ENCODE results near the gene PRADC1.

PRADC1 gene

DNA sequence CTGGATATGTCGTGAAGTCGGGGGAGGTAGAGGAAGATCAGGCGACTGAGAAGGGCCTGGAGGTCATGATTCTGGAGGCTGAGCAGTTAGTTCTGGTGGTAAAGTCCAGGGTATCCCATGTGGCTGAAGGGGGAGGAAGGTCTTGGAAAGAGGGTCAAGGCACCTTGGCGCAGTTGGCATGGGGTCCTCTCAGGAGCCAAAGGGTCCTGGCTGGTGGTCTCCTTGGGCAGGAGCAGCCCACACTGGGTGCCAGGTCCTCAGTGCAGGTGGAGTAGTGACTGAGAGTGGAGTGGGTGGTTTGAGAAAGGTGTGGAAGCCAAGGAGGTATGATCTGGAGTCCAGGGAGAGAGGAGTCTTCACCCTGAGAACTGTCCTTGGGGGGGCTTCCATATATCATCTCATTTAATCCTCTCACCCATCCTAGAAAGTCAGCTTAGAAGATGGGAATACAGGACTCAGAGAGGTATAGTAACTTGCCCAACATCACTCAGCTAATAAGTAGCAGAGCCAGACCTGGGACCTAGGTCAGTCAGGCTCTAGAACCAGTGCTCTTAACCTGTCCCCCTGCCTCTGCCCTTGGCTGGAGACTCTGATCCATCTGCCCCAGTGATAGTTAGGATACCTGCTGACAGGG lies 26.8 kb upstream of the PRADC1 start:
- intact Hi-C loops (cut with DNase I), result no loop called here
- no peak for DNase-seq

DNA sequence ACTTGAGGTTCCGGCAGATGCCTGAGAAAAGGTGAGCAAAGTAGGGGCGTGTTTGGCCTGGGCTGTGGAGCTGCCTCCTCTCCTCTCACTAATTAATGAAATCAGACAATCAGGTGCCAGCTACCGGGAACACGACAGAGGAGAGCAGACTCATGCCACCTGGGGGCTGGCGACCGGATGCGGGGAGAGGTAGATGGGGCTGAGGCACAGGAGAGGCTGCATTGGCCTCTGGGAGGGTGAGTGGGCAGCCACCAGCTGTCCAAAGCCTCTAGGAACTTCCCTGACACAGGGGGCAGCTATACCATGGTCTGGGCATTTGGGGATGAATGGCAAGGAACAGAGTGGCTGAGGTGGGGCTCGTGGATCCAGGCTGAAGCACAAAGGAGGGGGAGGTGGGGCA lies 26.2 kb upstream of the PRADC1 start:
- intact Hi-C loops (cut with DNase I), result no loop called here

GRCh38 chr2:73258913-73259215 lies 25.8 kb upstream of the PRADC1 start:
- intact Hi-C loops (cut with DNase I), result no loop called here
- DNase-seq, result no peak

More for the DNA sequence above, 26.2 kb upstream of the PRADC1 start:
- no peak for DNase-seq

DNA sequence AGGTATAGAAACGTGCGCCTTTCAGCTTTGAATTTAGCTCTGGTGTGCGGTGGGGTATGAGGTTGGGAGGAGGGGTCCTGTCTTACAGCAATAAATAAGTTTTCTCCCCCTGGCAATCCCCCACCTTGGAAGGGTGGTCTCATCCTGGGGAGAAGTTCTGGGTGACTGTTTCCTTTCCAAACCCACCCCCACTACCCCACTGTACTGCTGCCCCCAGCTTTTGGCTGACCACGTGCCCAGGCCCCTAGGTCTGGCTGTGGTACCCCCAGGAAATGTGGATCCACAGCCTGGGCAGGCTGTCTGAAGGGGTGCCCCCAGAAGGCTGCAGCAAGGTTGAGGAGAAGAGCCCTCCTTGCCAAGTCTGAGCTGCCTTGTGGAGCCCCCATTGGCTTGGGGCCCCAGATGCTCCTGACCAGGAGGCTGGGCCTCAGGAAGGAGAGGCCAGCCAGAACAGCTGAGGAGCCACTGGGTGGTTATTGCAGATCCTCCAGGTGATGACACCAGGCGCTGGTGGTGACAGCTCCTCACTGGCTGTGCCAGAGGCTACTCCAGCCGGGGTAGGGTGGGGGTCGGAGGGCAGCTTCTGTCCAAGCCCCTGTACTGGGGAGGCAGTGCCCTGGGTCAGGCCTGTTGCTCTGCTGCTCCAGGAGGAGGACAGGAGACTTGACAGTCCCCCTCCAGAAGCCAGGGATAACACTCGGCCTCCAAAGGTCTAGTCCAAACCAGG lies 25.3 kb upstream of the PRADC1 start:
- intact Hi-C loops (cut with DNase I), result no loop called here

GRCh38 chr2:73257425-73258125 lies 24.5 kb upstream of the PRADC1 start:
- peak in 2 of 42 donors; percentile 26 to 29 for DNase-seq
- intact Hi-C loops (cut with DNase I), result no loop called here

More for the DNA sequence above, 25.3 kb upstream of the PRADC1 start:
- no peak for DNase-seq

DNA sequence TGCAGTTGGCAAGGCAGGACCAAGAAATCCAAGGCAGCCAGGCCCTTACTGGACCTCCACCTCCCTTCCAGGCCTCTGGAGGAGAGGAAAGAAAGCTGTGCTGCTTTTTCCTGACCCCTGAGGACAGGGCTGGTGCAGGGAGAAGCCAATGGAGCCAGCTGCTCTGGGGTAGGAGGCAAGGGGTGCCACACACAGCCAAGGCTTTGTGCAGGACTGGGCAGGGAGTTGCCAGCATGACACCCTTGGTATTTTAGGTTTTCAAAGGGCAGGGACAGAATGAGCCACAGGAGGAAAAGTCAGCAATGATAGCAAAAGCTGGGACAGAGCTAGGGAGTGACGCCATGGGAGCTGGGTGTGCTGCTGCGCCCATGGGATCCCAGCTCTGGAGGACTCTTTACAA lies 24.0 kb upstream of the PRADC1 start:
- intact Hi-C loops (cut with DNase I), result no loop called here
- DNase-seq, result no peak

DNA sequence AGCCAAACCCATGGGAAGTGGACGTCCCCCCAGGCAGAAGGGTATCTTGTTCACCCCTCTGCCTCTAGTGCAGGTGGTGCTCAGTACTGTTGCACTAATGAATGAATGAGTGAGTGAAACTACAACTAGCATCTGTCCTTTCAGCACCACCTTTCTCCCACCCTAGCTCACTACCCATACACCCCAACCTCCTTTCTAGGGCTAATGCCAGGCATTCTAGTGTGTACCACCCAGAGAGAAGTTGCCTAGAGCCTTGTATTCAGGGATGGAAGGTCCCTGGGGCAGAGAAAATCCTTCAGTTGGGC lies 23.5 kb upstream of the PRADC1 start:
- intact Hi-C loops (cut with DNase I), result no loop called here
- DNase-seq, result no peak

GRCh38 chr2:73255907-73256617 lies 23.0 kb upstream of the PRADC1 start:
- DNase-seq, result no peak
- intact Hi-C loops (cut with DNase I), result no loop called here

GRCh38 chr2:73255007-73255644 lies 22.1 kb upstream of the PRADC1 start:
- intact Hi-C loops (cut with DNase I), result no loop called here
- no peak for DNase-seq

GRCh38 chr2:73254343-73255006 lies 21.4 kb upstream of the PRADC1 start:
- intact Hi-C loops (cut with DNase I), result no loop called here
- DNase-seq, result no peak

- intact Hi-C loops (cut with DNase I), result no loop called here
- peak in 1 of 42 donors; percentile 4 for DNase-seq
Observed at GRCh38 chr2:73253901-73254300, 20.9 kb upstream of the PRADC1 start.

DNA sequence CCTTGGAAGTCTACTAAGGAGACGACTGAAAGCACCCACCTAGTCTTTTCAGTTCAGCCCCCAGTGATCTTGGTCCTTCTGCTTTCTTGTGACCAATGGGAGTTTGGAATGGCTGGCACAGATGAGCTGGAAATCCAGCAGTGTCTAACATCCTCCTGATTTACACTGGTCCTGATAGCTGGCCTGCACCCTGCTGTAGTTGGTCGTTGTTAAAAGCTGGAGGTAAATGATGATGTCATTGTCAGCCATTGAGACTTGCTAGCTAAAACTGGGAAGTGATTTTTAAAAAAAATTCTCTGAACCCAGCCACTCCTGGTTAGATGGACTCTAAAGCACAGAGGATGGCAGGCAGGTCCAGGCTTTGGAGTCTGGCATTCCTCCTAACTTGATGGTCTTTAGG lies 20.4 kb upstream of the PRADC1 start:
- DNase-seq, result no peak

GRCh38 chr2:73252238-73253027 lies 19.4 kb upstream of the PRADC1 start:
- intact Hi-C loops (cut with DNase I), result no loop called here
- DNase-seq, result peak in 5 of 42 donors; percentile 19 to 34 (median 28)

More for the DNA sequence above, 20.4 kb upstream of the PRADC1 start:
- intact Hi-C loops (cut with DNase I), result no loop called here

DNA sequence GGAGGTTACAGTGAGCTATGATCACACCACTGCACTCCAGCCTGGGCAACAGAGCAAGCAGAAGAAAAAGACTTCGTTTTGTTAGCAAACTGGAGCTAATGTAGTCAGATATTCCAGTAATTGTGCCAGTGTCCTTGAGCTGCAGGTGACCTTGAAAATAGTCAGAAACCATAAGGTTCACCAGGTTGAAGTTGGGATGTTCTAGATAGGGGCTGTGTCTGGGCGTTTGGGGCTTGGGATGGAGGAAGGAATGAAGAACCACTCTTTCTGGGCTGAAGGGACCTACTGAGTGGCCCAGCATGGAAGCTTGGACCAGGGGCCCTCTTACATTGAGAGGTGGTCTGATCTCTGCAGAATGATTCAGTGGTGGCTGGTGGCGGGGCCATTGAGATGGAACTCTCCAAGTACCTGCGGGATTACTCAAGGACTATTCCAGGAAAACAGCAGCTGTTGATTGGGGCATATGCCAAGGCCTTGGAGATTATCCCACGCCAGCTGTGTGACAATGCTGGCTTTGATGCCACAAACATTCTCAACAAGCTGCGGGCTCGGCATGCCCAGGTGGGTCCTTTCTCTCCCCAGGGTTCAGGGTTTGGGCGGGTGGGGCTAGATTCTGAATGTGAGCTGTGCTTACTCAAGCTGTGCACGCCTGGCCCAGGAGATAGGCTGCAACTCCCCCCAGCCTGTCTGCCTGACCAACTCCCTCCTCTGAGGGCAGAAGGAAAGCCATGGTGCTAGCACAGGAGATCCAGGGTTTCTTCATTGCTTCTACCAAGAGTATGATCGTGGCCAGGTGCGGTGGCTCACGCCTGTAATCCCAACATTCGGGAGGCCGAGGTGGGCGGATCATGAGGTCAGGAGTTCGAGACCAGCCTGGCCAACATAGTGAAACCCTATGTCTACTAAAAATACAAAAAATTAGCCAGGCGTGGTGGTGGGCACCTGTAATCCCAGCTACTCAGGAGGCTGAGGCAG lies 18.1 kb upstream of the PRADC1 start:
- peak in 1 of 42 donors; percentile 23 for DNase-seq
- intact Hi-C loops (cut with DNase I), result no loop called here

DNA sequence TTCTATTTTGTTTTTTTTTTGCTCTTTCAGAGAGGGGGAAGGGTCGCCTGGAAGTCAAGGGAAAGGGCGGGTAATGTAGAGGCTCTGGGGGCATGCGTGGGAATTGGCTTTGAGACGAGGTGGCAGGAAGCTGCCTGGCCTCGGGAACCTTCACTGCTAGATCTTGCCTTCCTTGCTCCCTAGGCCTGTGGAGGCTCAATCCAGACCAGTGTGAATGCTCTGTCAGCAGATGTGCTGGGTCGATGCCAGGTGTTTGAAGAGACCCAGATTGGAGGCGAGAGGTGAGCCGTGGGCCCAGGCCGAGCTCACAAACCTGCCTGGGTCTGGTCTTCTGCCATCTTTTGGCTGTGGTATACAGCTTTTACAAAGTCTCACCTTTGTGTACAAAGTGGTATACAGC lies 16.6 kb upstream of the PRADC1 start:
- intact Hi-C loops (cut with DNase I), result no loop called here
- no peak for DNase-seq

DNA sequence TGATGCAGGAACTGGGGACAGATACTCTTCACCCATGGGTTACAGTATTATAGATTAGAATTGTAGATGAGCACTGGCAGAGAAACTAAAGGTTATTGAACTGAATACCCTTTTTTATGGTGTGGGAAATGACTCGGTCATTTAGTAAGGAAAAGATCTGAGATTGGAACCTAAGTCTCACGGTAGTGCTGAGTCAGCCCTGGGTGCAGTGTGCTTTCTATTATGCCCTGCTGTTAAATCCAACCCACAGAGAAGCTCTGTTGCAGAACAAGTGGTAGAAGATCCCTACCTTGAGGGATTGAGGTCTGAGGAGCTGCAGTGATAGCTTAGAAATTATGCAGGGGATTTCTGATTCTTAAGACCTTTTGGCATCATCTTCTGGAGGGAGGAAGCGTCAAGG lies 13.8 kb upstream of the PRADC1 start:
- peak in 10 of 42 donors; percentile 22 to 61 (median 42) for DNase-seq
- intact Hi-C loops (cut with DNase I), result no loop called here

GRCh38 chr2:73244580-73244979 lies 11.5 kb upstream of the PRADC1 start:
- intact Hi-C loops (cut with DNase I), result no loop called here
- DNase-seq, result no peak

Data from head of caudate nucleus (tissue), 42 donors.